22Rv1 (cell line): ENCODE measurements around the gene KCNQ1.

Source experiments
- ZFX ChIP-seq: fragments of 450-650 bp; IDR thresholded peaks from 2 replicates; pipeline ENCODE4 v1.6.1; 2017; ENCODE audit warnings: antibody characterized with exemption, borderline replicate concordance
- TF ChIP-seq, protein P1 (sequence below): fragments of 450-650 bp; IDR thresholded peaks from 2 replicates; pipeline ENCODE4 v1.5.1; 2017; ENCODE audit warnings: mild to moderate bottlenecking

DNA sequence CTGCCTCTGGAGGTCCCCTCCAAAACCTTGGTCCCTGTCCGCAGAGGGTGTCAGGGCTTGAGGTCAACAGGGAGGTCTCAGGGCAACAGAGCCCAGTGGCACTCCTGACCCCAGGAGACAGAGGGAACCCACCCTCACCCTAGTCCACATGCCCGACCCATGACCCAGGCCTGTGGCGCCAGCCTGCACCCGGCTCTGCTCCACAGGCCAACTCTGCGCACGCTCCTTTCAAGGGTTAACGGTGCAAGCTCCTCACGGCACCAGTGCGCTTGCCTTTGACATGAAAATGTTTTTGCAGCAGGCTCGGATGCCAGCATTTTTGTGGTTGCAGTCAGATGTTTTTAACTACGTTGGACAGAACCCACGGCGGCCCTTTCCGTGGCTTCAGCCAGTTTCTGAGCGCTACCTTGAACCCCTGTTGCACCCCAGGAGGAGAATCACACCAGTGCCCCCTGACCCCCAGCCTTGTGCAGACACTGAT, 372.2 kb downstream of the KCNQ1 start:
- TF ChIP-seq, protein P1, sequence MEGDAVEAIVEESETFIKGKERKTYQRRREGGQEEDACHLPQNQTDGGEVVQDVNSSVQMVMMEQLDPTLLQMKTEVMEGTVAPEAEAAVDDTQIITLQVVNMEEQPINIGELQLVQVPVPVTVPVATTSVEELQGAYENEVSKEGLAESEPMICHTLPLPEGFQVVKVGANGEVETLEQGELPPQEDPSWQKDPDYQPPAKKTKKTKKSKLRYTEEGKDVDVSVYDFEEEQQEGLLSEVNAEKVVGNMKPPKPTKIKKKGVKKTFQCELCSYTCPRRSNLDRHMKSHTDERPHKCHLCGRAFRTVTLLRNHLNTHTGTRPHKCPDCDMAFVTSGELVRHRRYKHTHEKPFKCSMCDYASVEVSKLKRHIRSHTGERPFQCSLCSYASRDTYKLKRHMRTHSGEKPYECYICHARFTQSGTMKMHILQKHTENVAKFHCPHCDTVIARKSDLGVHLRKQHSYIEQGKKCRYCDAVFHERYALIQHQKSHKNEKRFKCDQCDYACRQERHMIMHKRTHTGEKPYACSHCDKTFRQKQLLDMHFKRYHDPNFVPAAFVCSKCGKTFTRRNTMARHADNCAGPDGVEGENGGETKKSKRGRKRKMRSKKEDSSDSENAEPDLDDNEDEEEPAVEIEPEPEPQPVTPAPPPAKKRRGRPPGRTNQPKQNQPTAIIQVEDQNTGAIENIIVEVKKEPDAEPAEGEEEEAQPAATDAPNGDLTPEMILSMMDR = no peak
- TF ChIP-seq ZFX = no peak
